ENCODE results near the gene SIRT2.
"Not testable (repeated sequence)": the region's sequence is repeated elsewhere in the genome, so short reads cannot be mapped to it uniquely, and the experiment has no call there.

The SIRT2 gene

DNA sequence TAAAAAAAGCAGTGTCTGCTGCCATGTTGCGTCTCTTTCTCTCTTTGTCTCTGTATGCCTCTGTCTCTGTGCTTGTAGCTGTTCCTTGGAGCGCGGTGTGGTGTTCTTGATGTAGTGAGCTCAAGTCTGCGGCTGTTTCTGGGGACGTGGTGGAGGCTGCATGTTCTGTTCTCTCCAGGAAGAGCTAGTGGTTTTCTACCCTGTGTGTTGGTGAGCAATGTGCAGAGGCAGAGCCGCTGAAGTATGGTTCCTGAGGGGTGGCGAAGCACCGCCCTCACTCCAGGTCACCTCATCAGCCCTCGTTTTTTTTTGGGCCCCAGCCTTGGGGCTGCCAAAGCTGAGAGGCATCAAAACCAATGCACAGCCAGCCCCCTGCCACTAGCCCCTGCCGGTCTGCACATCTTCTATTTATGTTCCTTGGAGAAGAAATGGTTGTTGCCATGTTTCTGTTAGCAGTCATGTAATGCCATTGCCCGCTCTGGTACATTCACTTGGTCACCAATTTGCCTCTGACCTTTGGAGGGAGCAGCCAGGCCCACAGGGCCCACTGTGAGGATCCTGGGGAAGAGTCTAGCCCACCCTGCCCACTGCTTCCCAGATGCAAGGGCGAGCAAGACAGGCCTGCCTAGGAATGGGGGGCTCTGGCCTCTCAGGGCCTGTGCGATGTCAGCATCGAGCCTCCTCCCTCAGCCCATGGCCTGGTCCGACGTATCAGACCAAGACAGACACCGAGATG lies 56.8 kb downstream of the SIRT2 start:
- no peak for DNase-seq

DNA sequence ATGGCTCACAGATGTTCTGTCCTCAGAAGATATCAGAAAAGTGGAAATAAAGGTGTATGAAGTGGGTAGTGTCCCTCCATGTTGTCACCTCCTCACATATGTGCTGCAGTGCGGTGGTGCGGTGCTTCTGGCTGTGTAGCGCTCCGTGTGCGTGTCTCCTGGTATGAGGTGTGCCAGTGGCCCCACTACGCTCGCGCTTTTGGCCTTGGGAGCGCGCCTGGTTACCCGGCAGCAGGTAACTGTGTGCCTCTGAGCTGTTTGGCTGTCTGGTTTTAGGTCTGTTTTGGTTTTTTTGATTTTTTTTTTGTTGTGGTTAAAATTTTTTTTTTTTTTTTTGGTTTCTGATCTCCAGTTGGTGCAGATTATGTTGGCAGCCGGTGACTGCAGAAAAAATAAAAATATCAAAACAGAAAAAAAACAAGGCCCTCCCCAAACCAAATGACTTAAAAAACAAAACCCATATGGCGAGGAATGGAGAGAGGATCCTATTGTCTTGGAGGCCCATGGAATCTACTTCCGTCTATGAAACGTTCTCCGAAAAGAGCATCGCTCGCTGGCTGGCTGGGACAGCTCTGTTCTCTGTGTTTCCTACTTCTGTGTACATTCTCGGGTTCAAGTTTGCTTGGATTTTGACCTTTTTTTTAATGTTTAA lies 57.5 kb downstream of the SIRT2 start:
- DNase-seq = no peak

- DNase-seq = no peak
Observed at GRCh38 chr19:38841180-38841766, 58.1 kb downstream of the SIRT2 start.

GRCh38 chr19:38840583-38840968 lies 58.8 kb downstream of the SIRT2 start:
- DNase-seq = no peak

DNA sequence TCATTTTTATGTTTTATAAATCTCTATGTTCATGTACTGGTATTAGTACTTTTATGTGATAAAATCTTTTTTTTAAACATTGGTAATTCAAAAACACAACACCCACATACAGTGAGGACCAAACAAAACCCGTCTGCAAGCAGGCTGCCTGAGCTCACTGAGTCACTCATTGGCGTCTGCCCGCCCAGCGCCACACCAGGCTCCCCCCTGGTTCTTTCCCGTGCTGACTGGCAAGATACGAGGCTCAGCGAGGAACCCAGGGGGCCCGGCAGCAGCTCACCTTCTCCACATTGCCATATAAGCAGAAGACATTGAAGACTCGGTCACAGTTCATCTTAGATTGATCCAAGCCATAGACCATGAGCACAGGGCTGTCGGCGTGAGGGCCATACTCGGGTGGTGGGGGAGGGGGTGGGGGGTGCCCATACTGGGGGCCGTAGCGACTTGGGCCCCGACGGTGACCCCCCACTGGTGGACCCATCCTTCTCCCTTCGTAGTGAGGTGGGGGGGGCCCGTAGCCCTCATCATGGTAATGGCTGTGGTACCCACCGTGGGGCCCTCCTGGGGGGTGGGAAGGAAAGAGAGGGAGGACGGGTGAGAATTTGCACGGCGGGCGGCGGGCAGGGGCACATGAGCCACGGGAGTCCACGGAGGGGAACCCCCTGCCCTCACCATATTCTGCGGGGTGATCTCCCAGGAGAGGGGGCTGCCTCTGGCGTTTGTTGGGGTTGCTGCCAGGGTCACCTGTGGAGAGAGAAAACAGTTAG lies 59.4 kb downstream of the SIRT2 start:
- no peak for DNase-seq

DNA sequence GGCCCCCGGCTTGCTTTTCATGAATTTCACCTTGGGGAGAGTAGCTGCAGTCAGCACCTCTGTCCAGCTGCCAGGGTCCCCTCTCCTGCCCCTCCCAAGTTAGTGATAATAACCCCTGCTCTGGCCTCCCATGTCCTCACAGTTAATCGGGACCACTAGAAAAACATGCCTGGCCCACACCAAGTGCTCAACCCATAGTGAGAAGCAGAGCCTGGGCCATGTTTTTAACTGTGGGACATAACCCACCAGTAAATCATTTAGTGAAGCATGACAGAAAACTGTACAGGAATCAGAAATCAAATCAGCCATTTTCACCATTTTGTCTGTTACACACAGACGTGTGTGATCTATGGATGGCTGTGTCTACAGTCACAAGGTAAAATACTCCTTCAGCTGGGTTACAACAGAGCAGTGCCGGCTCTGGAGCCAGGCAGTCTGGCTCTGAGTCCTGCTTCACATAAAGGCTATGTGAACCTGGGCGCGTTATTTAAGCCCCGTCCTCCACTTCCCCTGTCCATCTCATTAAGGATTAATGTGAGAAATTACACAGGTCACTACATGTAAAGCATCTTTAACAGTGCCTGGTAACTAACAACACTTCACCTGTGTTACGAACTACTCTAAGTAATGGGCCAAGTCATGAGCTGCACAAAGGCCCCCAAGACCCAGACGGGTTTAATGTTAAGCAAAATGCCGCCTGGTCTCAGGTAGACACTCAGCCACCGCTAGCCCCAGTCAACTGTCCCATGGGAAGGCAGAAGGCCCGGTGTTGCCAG lies 60.2 kb downstream of the SIRT2 start:
- no peak for DNase-seq

DNA sequence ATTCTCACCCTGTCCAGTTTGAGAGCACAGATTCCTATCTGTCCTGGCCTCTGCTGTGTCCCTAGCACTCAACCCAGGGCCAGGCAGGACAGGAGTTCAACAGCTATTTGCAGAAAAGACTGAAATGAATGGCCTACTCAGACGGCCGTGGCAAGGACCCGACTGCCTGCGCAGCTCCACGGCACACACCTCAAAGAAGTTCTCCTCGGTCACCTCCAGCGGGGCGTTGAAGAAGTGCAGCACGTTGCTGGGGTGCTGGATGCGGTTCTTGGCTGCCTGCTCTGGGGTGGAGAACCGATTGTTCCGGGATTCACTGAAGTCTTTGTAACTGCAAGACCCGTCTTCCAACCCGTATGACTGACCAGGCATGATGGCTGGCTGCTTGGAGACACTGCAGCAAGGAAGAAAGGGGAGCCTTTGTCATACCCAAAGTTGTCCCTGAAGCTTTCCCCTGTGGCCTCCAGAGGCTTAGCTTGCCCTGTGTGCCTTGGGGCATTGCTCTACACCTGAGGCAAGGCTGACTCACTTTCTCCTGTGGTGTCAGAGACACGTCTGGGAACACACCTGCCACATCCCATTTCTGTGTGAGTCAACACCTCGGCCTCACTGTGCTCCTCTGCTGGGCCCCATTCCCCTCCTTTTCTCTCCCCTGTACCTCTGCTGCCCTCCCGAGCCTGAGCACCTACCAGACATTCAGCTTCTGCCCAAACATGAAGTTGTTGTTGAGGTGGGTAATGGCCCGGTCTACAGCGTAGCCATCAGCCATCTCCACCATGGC lies 61.0 kb downstream of the SIRT2 start:
- DNase-seq = no peak

DNA sequence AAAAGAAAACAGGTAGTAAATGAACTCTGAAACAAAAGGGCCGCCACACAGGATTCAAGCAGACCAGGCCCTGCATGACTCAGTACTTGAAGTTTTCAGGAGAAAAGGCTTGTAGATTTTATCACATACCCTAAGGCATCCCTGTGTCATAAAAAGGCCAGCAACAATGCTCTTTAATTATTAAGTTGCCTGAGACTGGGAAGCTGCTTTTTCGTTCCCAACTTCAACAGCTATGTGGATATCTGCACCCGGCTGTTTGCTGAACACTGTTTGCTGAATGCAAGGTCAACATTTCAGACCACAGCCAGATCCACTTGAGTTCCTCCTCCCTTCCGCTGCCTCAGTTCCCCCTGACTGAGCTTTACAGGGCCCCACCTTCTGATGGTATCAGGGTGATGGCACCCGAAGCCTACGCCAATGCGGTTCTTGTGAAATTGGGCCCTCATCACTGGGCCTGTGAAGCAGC lies 61.7 kb downstream of the SIRT2 start:
- no peak for DNase-seq

DNA sequence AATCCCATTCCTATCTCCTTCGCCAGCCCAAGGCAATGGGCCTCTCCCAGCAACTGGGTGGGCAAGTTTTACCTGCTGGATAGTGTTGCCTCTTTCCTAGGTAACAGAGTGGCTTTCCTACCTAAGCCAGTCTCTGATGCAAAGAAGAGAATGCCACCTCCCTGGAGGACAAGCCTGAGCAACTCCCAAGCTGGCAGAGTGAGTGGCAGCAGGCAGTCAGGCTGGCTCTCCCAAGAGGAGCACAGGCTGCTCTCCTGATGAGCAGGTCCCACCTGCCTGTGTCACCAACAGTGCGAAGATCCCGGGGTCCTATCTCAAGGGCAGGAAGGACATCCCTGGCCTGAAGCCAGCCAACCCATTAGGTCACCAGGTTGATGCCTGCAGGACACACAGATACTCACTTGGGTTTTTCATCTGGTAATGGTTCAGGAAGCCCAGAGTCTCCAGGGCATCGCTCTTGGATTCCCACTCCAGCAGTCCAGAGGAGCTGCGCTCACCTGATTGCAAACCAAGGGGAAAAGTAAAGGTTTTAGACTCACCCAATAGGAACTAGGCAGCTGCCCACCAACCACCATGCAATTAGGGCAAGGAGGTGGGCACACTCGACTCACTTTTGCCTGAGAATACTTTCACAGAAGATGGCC lies 62.3 kb downstream of the SIRT2 start:
- DNase-seq = no peak

DNA sequence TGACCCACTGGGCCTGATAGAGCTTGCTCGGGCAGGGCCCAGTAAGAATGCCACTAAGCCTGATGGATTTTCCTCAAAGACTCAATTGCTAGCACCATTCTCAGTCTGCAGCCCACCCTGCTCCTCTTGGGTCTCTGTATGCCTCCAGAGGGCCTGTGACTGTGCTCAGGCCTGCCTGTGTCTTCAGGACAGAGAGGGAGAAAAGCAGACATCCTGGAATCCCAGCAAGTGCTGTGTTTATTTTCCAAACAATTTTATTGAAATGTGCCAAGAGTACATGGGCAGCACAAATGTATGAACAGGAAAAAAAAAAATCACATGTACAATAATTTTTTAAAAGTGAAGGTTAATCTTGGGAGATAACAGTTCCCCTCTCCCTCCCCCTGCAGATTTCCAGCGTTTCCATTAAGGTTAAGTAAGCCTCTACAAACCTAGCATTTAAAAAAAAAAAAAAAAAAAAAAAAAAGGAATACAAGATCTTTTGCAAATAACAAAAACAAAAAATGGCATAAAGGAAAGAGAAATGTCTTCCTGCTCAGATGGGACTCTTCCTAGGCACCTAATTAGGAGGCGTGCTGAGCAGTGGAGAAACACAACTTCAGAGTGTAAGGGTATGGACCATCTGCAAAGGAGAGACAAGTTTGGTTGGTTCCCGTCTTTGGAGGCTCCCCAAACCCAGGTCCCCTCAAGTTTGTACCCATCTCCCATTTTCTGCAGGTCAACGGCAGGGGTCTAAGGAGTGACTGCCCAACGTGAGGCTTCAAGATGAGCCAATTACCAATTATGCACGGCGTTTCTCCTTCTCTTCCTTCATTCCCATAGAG lies 63.0 kb downstream of the SIRT2 start:
- no peak for DNase-seq

- DNase-seq = no peak
Observed at GRCh38 chr19:38834590-38834989, 64.8 kb downstream of the SIRT2 start.

GRCh38 chr19:38834104-38834490 lies 65.3 kb downstream of the SIRT2 start:
- no peak for DNase-seq

DNA sequence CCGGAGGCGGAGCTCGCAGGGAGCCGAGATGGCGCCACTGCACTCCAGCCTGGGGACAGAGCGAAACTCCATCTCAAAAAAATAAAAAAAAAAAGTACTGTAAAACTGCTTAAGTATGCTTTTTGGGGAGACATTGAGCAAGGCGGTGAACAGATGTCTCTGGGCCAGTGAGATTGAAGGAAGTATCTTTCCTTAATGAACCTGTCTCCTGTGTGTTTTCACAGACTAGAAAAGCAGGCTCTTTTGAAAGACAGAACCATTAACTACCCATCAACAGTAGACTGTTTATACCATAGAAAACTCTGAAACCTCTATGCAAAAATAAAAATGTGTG lies 66.4 kb downstream of the SIRT2 start:
- DNase-seq = no peak

GRCh38 chr19:38831142-38831605 lies 68.2 kb downstream of the SIRT2 start:
- no peak for DNase-seq

GRCh38 chr19:38830039-38830733 lies 69.2 kb downstream of the SIRT2 start:
- DNase-seq = no peak

DNA sequence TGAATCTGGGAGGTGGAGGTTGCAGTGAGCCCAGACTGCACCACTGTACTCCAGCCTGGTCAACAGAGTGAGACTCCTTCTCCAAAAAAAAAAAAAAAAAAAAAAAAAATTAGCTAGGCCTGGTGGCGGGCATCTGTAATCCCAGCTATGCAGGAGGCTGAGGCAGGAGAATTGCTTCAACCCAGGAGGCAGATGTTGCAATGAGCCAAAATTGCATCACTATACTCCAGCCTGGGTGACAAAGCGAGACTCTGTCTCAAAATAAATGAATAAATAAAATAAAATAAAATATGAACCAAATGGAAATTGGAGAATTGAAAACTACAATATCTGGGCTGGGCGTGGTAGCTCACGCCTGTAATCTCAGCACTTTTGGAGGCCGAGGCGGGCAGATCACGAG lies 70.2 kb downstream of the SIRT2 start:
- DNase-seq = not testable (repeated sequence)
